Tibial artery (tissue), 4 donors: ENCODE results near the gene ADARB2.
"Not testable (repeated sequence)": the region's sequence is repeated elsewhere in the genome, so short reads cannot be mapped to it uniquely, and the experiment has no call there.

Source experiments
- DNase-seq, 2 donors: peaks; one replicate each; pipeline ENCODE4 v3.0.0-alpha.2; 2019
- H3K27ac ChIP-seq, 2 donors: fragments of 200-600 bp; sonication (generic) in 1 of 2; 1 replicate in 1 of 2; 2 replicates in 1 of 2; pipeline ENCODE4 v1.5.1; 2018 to 2019; ENCODE audit warnings: mild to moderate bottlenecking in 1 of 2
- H3K27me3 ChIP-seq, 2 donors: fragments of 200-600 bp; sonication (generic) in 1 of 2; one replicate each; pipeline versions ENCODE4 v1.5.1 to v1.6.0; 2016 to 2019
- H3K36me3 ChIP-seq, 3 donors: fragments of 200-600 bp; sonication (generic) in 2 of 3; one replicate each; pipeline ENCODE4 v1.5.1; 2016 to 2019; ENCODE audit warnings: mild to moderate bottlenecking in 2 of 3
- H3K4me1 ChIP-seq, 4 donors: fragments of 200-600 bp; sonication (generic) in 2 of 4; 1 replicate in 3 of 4; 2 replicates in 1 of 4; pipeline ENCODE4 v1.5.1; 2016 to 2019
- H3K4me3 ChIP-seq, 2 donors: fragments of 200-600 bp; sonication (generic) in 1 of 2; 1 replicate in 1 of 2; 2 replicates in 1 of 2; pipeline ENCODE4 v1.5.1; 2018 to 2019; ENCODE audit warnings: mild to moderate bottlenecking in 2 of 2
- H3K9me3 ChIP-seq, 3 donors: fragments of 200-600 bp; sonication (generic) in 1 of 3; one replicate each; pipeline ENCODE4 v1.5.1; 2016 to 2019
- CTCF ChIP-seq, 2 experiments: fragments of 200-600 bp in 1 of 2; fragments of 450-650 bp in 1 of 2; IDR thresholded peaks; one replicate each; pipeline ENCODE4 v1.5.1; 2017 to 2019; ENCODE audit warnings: antibody characterized with exemption in 2 of 2, mild to moderate bottlenecking in 1 of 2, moderate library complexity in 1 of 2
- intact Hi-C: fragments of 100-400 bp; cut with DNase I; formaldehyde crosslinking; loops from one replicate; pipeline ENCODE4 v1.15.0; 2023; ENCODE audit warnings: low total_unique reads

The ADARB2 gene

GRCh38 chr10:1419796-1420610 is 317.3 kb downstream of the ADARB2 start:
- Histone ChIP-seq H3K4me3 (no peak overlapping the region), H3K27me3 (peaks cover 0 to 27% of the 10 kb centered on the region in 2 donors), H3K27ac (no peak overlapping the region), H3K36me3 (no peaks in the 10 kb centered on the region), H3K4me1 (peaks cover 0 to 3% (median 0%) of the 10 kb centered on the region in 4 donors), H3K9me3 (no peaks in the 10 kb centered on the region)
- no peak for TF ChIP-seq CTCF (IDR thresholded peaks at IDR 0.05)
- intact Hi-C loops, result no loop called here
- DNase-seq, result no peak

- Histone ChIP-seq H3K36me3 (no peaks in the 10 kb centered on the region), H3K27me3 (peaks cover 0 to 27% of the 10 kb centered on the region in 2 donors), H3K27ac (no peak overlapping the region), H3K4me3 (no peak overlapping the region), H3K9me3 (no peaks in the 10 kb centered on the region), H3K4me1 (peaks cover 0 to 3% (median 0%) of the 10 kb centered on the region in 4 donors)
- intact Hi-C loops, result no loop called here
- TF ChIP-seq CTCF (IDR thresholded peaks at IDR 0.05), result no peak
- DNase-seq, result peak in 1 of 2 donors; percentile 49
Observed at GRCh38 chr10:1418031-1418550, 319.2 kb downstream of the ADARB2 start.

- Histone ChIP-seq H3K36me3 (no peaks in the 10 kb centered on the region), H3K9me3 (no peaks in the 10 kb centered on the region), H3K4me3 (no peak overlapping the region), H3K27me3 (peaks cover 0 to 32% of the 10 kb centered on the region in 2 donors), H3K27ac (no peak overlapping the region), H3K4me1 (peaks cover 0 to 3% (median 0%) of the 10 kb centered on the region in 4 donors)
- peak in 1 of 2 donors; percentile 45 for DNase-seq
- TF ChIP-seq CTCF (IDR thresholded peaks at IDR 0.05), result no peak
- intact Hi-C loops, result no loop called here
Observed at GRCh38 chr10:1417574-1417973, 319.8 kb downstream of the ADARB2 start.

- intact Hi-C loops, result no loop called here
- Histone ChIP-seq H3K36me3 (no peaks in the 10 kb centered on the region), H3K4me1 (peaks cover 0 to 3% (median 0%) of the 10 kb centered on the region in 4 donors), H3K9me3 (no peaks in the 10 kb centered on the region), H3K4me3 (no peak overlapping the region), H3K27me3 (peaks cover 0 to 34% of the 10 kb centered on the region in 2 donors), H3K27ac (no peak overlapping the region)
- no peak for TF ChIP-seq CTCF (IDR thresholded peaks at IDR 0.05)
- DNase-seq, result peak in 1 of 2 donors; percentile 43
Observed at GRCh38 chr10:1416456-1417037, 320.8 kb downstream of the ADARB2 start.

- Histone ChIP-seq H3K9me3 (no peaks in the 10 kb centered on the region), H3K27ac (no peak overlapping the region), H3K27me3 (peaks cover 0 to 35% of the 10 kb centered on the region in 2 donors), H3K4me3 (no peak overlapping the region), H3K4me1 (no peaks in the 10 kb centered on the region), H3K36me3 (no peaks in the 10 kb centered on the region)
- DNase-seq, result no peak
- no peak for TF ChIP-seq CTCF (IDR thresholded peaks at IDR 0.05)
- intact Hi-C loops, result no loop called here
Observed at GRCh38 chr10:1414893-1415292, 322.4 kb downstream of the ADARB2 start.

- H3K27ac ChIP-seq, intact Hi-C loops, H3K9me3 ChIP-seq, DNase-seq, H3K4me1 ChIP-seq, H3K36me3 ChIP-seq, H3K4me3 ChIP-seq: not testable (repeated sequence)
- H3K27me3 ChIP-seq, result peaks cover 0 to 35% of the 10 kb centered on the region in 2 donors
Observed at GRCh38 chr10:1414346-1414745, 323.0 kb downstream of the ADARB2 start.
